Measurements from ENCODE around the gene HP. TPM values are rescaled to one million over a fixed set of nuclear protein-coding genes. Genes with fewer than 3 reads are reported as not detected.
"Not testable (repeated sequence)": the region's sequence is repeated elsewhere in the genome, so short reads cannot be mapped to it uniquely, and the experiment has no call there.

Gene HP
- not detected in 2 replicates for total RNA-seq
- polyA plus RNA-seq (2012): 0.09 TPM

- DNase-seq (ENCODE audit: low read depth): not testable (repeated sequence)
These were observed at the start of gene HP for GRCh38 chr16:72054254-72054847. Gene HP, plus strand, starts transcription at chr16:72054505. Its CDS starts 148 bp downstream, at chr16:72054653.

GRCh38 chr16:72008065-72008423 lies 46.3 kb upstream of the HP start:
- DNase-seq (ENCODE audit: low read depth): not testable (repeated sequence)

GRCh38 chr16:72008424-72009216 lies 45.7 kb upstream of the HP start, which contains the start of gene DHODH:
Gene DHODH, plus strand, starts transcription at chr16:72008744. Its CDS starts 21 bp downstream, at chr16:72008765.
- peak; percentile 98 for DNase-seq (ENCODE audit: low read depth)

GRCh38 chr16:72009779-72010178 lies 44.5 kb upstream of the HP start:
- no peak for DNase-seq (ENCODE audit: low read depth)

GRCh38 chr16:72012607-72013006 lies 41.7 kb upstream of the HP start:
- DNase-seq (ENCODE audit: low read depth): no peak

- peak; percentile 6 for DNase-seq (ENCODE audit: low read depth)
These were observed 40.9 kb upstream of the HP start for GRCh38 chr16:72013389-72013788.

GRCh38 chr16:72013888-72014581 lies 40.3 kb upstream of the HP start:
- peak; percentile 73 for DNase-seq (ENCODE audit: low read depth)

GRCh38 chr16:72014675-72015074 lies 39.6 kb upstream of the HP start:
- DNase-seq (ENCODE audit: low read depth): no peak

GRCh38 chr16:72015124-72015523 lies 39.2 kb upstream of the HP start:
- peak; percentile 68 for DNase-seq (ENCODE audit: low read depth)

- DNase-seq (ENCODE audit: low read depth): no peak
These were observed 35.8 kb upstream of the HP start for GRCh38 chr16:72018470-72018869.

GRCh38 chr16:72021043-72021442 lies 33.3 kb upstream of the HP start:
- DNase-seq (ENCODE audit: low read depth): no peak

GRCh38 chr16:72022127-72022526 lies 32.2 kb upstream of the HP start:
- no peak for DNase-seq (ENCODE audit: low read depth)

- no peak for DNase-seq (ENCODE audit: low read depth)
These were observed 30.3 kb upstream of the HP start for GRCh38 chr16:72023962-72024361.

- DNase-seq (ENCODE audit: low read depth): no peak
These were observed 29.4 kb upstream of the HP start for GRCh38 chr16:72024862-72025382.

- no peak for DNase-seq (ENCODE audit: low read depth)
These were observed 28.7 kb upstream of the HP start for GRCh38 chr16:72025404-72026114.

- no peak for DNase-seq (ENCODE audit: low read depth)
These were observed 26.5 kb upstream of the HP start for GRCh38 chr16:72027669-72028378.

- no peak for DNase-seq (ENCODE audit: low read depth)
These were observed 24.6 kb upstream of the HP start for GRCh38 chr16:72029567-72030271.

GRCh38 chr16:72033437-72033836 lies 20.9 kb upstream of the HP start:
- no peak for DNase-seq (ENCODE audit: low read depth)

- no peak for DNase-seq (ENCODE audit: low read depth)
These were observed 18.2 kb upstream of the HP start for GRCh38 chr16:72036098-72036497.

GRCh38 chr16:72042157-72042660 lies 12.1 kb upstream of the HP start:
- peak; percentile 98 for DNase-seq (ENCODE audit: low read depth)
